Measurements from ENCODE around the gene FREM1.

Gene FREM1

DNA sequence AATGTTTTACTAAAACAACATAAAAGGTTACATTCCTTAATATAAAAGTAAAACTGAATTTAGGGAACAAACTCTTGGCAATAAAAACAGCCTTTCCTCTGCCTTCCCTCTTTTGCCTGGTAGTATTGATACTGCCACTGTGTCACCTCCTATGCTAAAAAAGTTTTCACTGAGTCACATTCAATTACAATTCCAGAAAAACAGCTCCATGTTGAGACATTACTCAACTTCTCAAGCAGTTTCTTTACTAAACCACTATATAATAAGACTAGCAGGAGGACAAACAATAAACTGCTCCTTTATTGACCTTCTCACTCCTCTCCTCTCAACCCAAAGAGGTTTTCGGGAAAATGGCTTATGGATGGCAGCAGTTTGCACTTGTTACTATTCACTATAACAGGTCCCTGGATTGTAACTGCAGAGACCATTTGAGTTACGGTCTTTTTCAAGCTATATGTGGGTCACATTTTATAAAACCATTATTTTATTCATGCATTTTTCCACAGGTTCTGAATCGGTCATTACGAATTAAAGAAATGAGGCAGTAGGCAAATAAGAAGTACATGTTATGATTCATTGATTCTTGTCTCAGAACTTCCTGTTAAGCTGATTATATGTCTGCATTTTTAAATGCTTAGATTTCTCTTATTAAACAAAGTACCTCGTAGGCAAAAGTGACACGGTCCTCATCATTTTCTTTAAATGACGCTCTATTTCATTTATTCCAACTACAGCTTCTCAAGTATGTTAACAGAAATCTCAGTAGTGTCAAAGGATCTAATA is 219.1 kb downstream of the FREM1 start:
- DNase-seq, result no peak

DNA sequence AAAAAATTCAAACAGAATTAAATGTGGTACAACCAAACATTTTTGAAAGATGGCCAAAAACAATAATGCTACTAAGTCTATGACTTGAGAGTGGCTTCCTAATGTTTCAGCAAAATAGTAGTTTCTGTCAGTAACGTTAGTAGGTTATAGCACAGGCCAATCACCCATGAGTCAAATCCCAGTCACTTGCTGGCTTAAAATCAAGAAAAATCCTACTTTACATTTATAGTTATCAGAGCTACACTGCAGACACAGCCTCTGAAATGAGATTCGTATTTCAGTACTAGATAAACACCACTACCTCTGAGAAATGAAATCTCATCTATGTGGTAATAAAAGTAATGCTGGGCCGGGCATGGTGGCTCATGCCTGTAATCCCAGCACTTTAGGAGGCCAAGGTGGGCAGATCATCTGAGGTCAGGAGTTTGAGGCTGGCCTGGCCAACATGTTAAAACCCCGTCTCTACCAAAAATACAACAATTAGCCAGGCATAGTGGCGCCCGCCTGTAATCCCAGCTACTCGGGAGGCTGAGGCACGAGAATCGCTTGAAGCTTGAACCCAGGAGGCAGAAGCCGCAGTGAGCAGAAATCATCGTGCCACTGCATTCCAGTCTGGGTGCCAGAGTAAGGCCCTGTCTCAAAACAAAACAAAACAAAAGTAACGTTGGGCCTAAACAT is 223.0 kb downstream of the FREM1 start:
- DNase-seq, result no peak

DNA sequence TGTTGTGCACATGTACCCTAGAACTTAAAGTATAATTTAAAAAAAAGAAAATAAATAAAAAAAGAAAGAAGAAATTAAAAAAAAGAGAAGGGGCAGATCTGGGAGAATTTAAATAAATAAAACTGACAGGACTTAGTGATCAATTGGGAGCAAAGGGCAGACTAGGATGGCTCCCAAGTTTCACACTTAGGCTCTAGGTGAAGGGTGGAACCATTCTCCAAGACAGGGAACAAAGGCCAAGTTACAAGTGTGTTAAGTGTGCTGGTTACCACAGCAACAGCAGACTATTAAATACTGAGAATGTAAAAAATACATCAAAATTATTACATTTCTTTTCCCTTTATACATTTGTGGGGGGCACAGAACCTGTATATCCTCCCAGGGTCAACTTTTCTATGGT is 224.1 kb downstream of the FREM1 start:
- DNase-seq, result no peak

Measured in CD4-positive, alpha-beta T cell treated with Interleukin-1 beta for 1 hour (primary cell).